ENCODE measurements around the gene ABL1.

ABL1 gene

GRCh38 chr9:130934702-130935647, 99.9 kb downstream of the ABL1 start:
- no peak for DNase-seq

GRCh38 chr9:130935648-130936271, 100.7 kb downstream of the ABL1 start:
- DNase-seq = no peak

GRCh38 chr9:130936285-130937117, 101.4 kb downstream of the ABL1 start:
- DNase-seq = no peak

Measured in activated CD4-positive, alpha-beta T cell treated with anti-CD3 and anti-CD28 coated beads for 48 hours (primary cell).